ENCODE results near the gene NFATC2. TPM values are rescaled to one million over a fixed set of nuclear protein-coding genes. Genes with fewer than 3 reads are reported as not detected.

The NFATC2 gene
- total RNA-seq, result 10 to 100 TPM; 11.9 to 24.5 TPM

DNA sequence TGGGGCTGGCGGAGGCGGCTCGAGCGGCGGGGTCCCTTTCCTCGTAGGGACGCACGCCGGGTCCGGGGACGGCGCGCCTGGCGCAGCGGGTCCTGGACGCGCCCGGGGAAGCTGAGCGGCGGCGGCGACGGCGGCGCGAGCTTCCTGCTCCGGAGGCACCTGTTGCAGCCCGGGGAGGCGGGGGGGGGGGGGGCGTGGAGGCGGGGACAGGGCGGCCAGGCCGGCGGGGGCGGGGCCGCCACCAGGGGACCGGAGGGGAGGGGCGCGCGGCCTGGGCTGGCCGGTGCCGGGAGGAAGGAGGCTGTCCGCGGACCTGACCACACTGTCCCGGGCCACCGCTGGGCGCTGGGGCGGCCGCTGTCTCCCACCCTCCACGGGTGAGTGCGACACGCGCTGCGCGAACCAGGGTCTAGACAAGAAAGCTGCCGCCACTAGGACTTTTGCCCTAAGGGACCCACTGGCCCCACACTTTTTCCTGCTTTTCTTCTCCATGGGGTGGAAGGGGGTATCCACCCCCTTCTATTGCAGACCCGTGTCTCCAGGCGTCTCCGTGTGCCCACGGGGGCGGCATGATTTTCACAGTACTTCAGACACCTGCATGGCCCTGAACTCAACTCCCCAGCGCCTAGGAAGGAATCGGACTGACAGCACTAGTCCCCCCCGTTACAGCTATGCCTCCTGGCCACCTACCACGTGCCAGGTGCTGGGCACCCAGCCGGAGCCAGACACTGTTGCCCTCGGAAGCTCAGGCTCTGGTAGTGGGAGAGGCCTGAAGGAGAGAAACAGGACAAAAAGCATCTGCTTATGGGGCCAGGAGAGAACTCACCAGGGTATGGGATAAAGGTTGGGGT is at the start of gene NFATC2:
NFATC2 (minus strand) TSS at position 149 of the 851 bp plus-strand sequence. CDS start 220 bp downstream, outside the sequence.
- no peaks in the 10 kb centered on the region for H3K9me3 ChIP-seq
- peak within 1 kb of the TSS; percentile 69 for H3K4me3 ChIP-seq
- H3K36me3 ChIP-seq, result no peaks in the 10 kb centered on the region
- no peaks in the 10 kb centered on the region for H3K27me3 ChIP-seq (replicated peaks; ENCODE audit: insufficient read depth)
- peaks cover 13 to 28% of the 10 kb centered on the region in 2 donors for H3K4me1 ChIP-seq (ENCODE audit: control insufficient read depth in 1 of 2, low read depth in 2 of 2)
- TF ChIP-seq CTCF (IDR thresholded peaks at IDR 0.05), result no peak
- DNase-seq (ENCODE audit: low spot score) (no peak), ATAC-seq (ENCODE audit: insufficient number of reproducible peaks, low FRiP score, low read depth) (no peak)
- peak within 1 kb of the TSS; percentile 53 for H3K27ac ChIP-seq

- ATAC-seq (ENCODE audit: insufficient number of reproducible peaks, low FRiP score, low read depth), result no peak
Observed at GRCh38 chr20:51591871-51592270, 49.4 kb upstream of the NFATC2 start.

GRCh38 chr20:51588762-51589161 is 46.2 kb upstream of the NFATC2 start:
- no peaks in the 10 kb centered on the region for H3K36me3 ChIP-seq
- H3K27ac ChIP-seq, result no peak overlapping the region
- no peak overlapping the region for H3K4me3 ChIP-seq
- H3K27me3 ChIP-seq (replicated peaks; ENCODE audit: insufficient read depth), result no peaks in the 10 kb centered on the region
- H3K4me1 ChIP-seq (ENCODE audit: control insufficient read depth in 1 of 2, low read depth in 2 of 2), result peaks cover 4 to 7% of the 10 kb centered on the region in 2 donors
- no peak for TF ChIP-seq CTCF (IDR thresholded peaks at IDR 0.05)
- ATAC-seq (ENCODE audit: insufficient number of reproducible peaks, low FRiP score, low read depth), result no peak
- DNase-seq (ENCODE audit: low spot score), result no peak
- no peaks in the 10 kb centered on the region for H3K9me3 ChIP-seq

More at GRCh38 chr20:51591871-51592270, 49.4 kb upstream of the NFATC2 start:
- H3K36me3 ChIP-seq, result no peaks in the 10 kb centered on the region
- no peak overlapping the region for H3K27ac ChIP-seq
- H3K4me1 ChIP-seq (ENCODE audit: control insufficient read depth in 1 of 2, low read depth in 2 of 2), result peaks cover 9 to 18% of the 10 kb centered on the region in 2 donors
- H3K4me3 ChIP-seq, result no peak overlapping the region
- no peaks in the 10 kb centered on the region for H3K9me3 ChIP-seq
- DNase-seq (ENCODE audit: low spot score), result no peak
- H3K27me3 ChIP-seq (replicated peaks; ENCODE audit: insufficient read depth), result no peaks in the 10 kb centered on the region
- no peak for TF ChIP-seq CTCF (IDR thresholded peaks at IDR 0.05)

- no peak overlapping the region for H3K27ac ChIP-seq
- H3K4me1 ChIP-seq (ENCODE audit: control insufficient read depth in 1 of 2, low read depth in 2 of 2), result no peaks in the 10 kb centered on the region
- H3K27me3 ChIP-seq (replicated peaks; ENCODE audit: insufficient read depth), result no peaks in the 10 kb centered on the region
- no peak for ATAC-seq (ENCODE audit: insufficient number of reproducible peaks, low FRiP score, low read depth)
- no peak overlapping the region for H3K4me3 ChIP-seq
- H3K36me3 ChIP-seq, result no peaks in the 10 kb centered on the region
- no peak for DNase-seq (ENCODE audit: low spot score)
- no peak for TF ChIP-seq CTCF (IDR thresholded peaks at IDR 0.05)
- no peaks in the 10 kb centered on the region for H3K9me3 ChIP-seq
Observed at GRCh38 chr20:51587145-51587544, 44.6 kb upstream of the NFATC2 start.

DNA sequence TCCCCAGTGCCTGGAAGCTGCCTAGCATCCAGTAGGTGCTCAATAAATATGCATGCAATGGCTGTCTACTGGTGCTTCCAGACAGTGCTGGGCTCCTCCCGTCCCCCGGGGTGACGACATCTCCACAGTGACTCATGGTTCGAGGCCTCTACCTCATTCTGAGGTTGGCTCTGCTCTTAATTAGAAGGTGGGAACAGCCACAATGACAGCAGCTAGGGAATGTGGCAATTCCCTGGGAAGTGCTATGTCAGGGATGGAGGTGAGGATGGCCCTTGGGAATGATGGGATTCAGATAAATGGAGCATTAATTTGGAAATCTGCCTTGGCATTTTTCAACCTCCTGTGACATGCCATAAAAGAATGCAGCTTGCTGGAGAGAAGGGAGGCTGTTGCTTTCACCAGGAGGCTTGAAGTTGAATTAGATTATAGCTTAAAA is 43.5 kb upstream of the NFATC2 start:
- ATAC-seq (ENCODE audit: insufficient number of reproducible peaks, low FRiP score, low read depth) (no peak), DNase-seq (ENCODE audit: low spot score) (no peak)
- Histone ChIP-seq H3K9me3 (no peaks in the 10 kb centered on the region), H3K36me3 (no peaks in the 10 kb centered on the region), H3K27ac (no peak overlapping the region), H3K27me3 (replicated peaks; ENCODE audit: insufficient read depth) (no peaks in the 10 kb centered on the region), H3K4me1 (ENCODE audit: control insufficient read depth in 1 of 2, low read depth in 2 of 2) (no peaks in the 10 kb centered on the region), H3K4me3 (no peak overlapping the region)
- no peak for TF ChIP-seq CTCF (IDR thresholded peaks at IDR 0.05)
